ENCODE results near the gene SPDYE11. TPM values are rescaled to one million over a fixed set of nuclear protein-coding genes. Genes with fewer than 3 reads are reported as not detected.
"Not testable (repeated sequence)": the region's sequence is repeated elsewhere in the genome, so short reads cannot be mapped to it uniquely, and the experiment has no call there.

Gene SPDYE11, protein sequence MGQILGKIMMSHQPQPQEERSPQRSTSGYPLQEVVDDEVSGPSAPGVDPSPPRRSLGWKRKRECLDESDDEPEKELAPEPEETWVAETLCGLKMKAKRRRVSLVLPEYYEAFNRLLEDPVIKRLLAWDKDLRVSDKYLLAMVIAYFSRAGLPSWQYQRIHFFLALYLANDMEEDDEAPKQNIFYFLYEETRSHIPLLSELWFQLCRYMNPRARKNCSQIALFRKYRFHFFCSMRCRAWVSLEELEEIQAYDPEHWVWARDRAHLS
- total RNA-seq (2014; rRNA removed; shearing (Covaris generic)), result not detected in 2 replicates

- in situ Hi-C loops (cut with HindIII; ENCODE audit: low sequenced_read_pairs), result not testable (repeated sequence)
These were observed at the start of gene SPDYE11 for GRCh38 chr7:73057811-73058210. Gene SPDYE11 (minus strand): TSS chr7:73057911. CDS start chr7:73056111, 1,800 bp downstream.

DNA sequence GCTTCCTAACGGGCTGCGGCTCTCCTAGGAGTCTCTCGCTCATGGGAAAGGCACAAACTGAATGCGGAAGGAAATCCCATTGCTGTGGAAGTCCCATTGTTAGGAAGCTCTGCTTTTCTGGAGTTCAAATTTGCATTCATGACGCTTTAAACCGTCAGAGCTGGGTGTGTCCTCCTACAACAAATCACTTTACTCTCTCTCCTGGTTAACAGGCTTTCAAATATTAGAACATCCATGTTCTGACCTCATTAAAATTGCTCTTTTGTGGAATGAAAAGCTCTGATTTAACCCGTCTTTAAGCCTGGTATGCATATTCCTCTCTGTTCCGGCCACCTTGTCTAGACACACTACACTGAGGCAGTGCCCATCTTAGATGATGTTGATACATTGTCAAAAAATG, 28.2 kb upstream of the SPDYE11 start, which contains the start of gene SPDYE9:
TSS of gene SPDYE9 (minus strand) at position 101 of the 400 bp plus-strand sequence. CDS start 1,800 bp downstream, outside the sequence.
- DNase-seq (ENCODE audit: low spot score), result not testable (repeated sequence)

More at GRCh38 chr7:73057811-73058210, at the start of gene SPDYE11:
- DNase-seq (ENCODE audit: low spot score), result not testable (repeated sequence)

DNA sequence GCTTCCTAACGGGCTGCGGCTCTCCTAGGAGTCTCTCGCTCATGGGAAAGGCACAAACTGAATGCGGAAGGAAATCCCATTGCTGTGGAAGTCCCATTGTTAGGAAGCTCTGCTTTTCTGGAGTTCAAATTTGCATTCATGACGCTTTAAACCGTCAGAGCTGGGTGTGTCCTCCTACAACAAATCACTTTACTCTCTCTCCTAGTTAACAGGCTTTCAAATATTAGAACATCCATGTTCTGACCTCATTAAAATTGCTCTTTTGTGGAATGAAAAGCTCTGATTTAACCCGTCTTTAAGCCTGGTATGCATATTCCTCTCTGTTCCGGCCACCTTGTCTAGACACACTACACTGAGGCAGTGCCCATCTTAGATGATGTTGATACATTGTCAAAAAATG, 28.0 kb downstream of the SPDYE11 start, which contains the start of gene SPDYE8:
TSS of gene SPDYE8 (minus strand) at position 101 of the 400 bp plus-strand sequence. CDS start 1,800 bp downstream, outside the sequence.
- DNase-seq (ENCODE audit: low spot score); in situ Hi-C loops (cut with HindIII; ENCODE audit: low sequenced_read_pairs): not testable (repeated sequence)

More for the DNA sequence above, 28.2 kb upstream of the SPDYE11 start, which contains the start of gene SPDYE9:
- in situ Hi-C loops (cut with HindIII; ENCODE audit: low sequenced_read_pairs), result not testable (repeated sequence)

- peak; percentile 1 for DNase-seq (ENCODE audit: low spot score)
- in situ Hi-C loops (cut with HindIII; ENCODE audit: low sequenced_read_pairs), result not testable (repeated sequence)
These were observed 51.2 kb downstream of the SPDYE11 start for GRCh38 chr7:73006491-73006890.

DNA sequence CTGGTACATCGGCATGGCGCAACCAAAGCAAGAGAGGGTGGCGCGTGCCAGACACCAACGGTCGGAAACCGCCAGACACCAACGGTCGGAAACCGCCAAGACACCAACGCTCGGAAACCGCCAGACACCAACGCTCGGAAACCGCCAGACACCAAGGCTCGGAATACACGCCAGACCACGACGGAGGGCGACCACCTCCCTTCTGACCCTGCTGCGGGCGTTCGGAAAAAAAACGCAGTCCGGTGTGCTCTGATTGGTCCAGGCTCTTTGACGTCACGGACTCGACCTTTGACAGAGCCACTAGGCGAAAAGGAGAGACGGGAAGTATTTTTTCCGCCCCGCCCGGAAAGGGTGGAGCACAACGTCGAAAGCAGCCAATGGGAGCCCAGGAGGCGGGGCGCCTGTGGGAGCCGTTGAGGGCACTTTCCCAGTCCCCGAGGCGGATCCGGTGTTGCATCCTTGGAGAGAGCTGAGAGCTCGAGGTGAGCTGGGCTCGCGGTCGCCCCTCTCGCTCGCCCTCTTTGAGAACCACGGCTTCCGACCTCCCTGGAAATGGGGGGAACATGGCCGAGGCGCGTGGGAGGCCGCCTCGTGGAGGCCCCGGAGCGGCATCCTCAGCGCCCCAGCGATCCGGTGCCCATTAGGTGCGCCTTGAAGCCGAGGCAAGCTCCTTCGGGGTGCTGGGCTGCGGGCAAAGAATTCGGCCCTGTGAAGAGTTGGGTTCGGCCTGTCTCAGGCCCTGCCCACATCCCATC, 51.8 kb downstream of the SPDYE11 start:
- peak; percentile 78 for DNase-seq (ENCODE audit: low spot score)
- in situ Hi-C loops (cut with HindIII; ENCODE audit: low sequenced_read_pairs), result not testable (repeated sequence)

DNA sequence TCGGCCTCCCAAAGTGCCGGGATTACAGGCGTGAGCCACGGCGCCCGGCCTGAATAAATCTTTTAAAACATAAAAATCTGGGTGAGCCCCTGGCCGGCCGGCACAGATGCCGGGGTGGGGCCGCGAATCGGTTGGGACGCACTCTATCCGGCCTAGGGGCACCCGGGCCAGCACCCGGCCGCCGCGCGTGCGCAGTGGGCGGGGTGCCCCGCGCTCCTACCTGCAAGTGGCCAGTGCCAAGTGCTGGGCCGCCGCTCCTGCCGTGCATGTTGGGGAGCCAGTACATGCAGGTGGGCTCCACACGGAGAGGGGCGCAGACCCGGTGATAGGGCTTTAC, 52.4 kb downstream of the SPDYE11 start:
- DNase-seq (ENCODE audit: low spot score); in situ Hi-C loops (cut with HindIII; ENCODE audit: low sequenced_read_pairs): not testable (repeated sequence)

DNA sequence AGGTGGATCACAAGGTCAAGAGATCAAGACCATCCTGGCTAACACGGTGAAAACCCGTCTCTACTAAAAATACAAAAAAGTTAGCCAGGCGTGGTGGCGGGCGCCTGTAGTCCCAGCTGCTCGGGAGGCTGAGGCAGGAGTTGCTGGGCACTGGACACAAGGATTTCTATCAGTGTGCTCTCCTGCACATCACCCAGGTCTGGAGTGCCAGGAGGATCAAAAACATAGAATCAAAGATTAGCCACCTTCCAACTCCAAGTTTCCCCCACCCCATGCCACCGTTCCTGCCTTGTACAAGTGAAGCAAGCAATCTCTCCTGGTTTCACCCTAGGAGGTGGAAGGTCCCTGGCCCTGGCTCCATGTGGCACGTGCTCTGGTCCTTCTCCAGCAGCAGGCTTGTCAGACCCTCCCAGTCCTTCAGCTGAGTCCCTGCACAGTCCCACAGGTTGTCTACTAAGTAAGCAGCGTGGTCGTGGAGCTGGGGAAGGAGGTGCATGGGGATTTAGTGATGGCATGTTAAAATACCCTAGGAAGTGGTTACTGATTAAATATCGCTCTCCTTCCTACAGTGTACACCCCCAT, 59.7 kb downstream of the SPDYE11 start:
- DNase-seq (ENCODE audit: low spot score); in situ Hi-C loops (cut with HindIII; ENCODE audit: low sequenced_read_pairs): not testable (repeated sequence)

Other genes starting within 250 kb of the SPDYE11 start
- 0.61 and 0.80 TPM in 2 replicates for gene TYW1B, start 229.7 kb downstream of the SPDYE11 start, total RNA-seq (2014; rRNA removed; shearing (Covaris generic))
- 3.2 and 4.4 TPM in 2 replicates for gene POM121, start 132.8 kb downstream of the SPDYE11 start, total RNA-seq (2014; rRNA removed; shearing (Covaris generic))
- 4.7 TPM in 1 of 2 replicates, not detected in the other for gene TRIM74, start 88.4 kb downstream of the SPDYE11 start, total RNA-seq (2014; rRNA removed; shearing (Covaris generic))
- not detected in 2 replicates for gene SPDYE8, start 28.1 kb downstream of the SPDYE11 start, total RNA-seq (2014; rRNA removed; shearing (Covaris generic))
- gene SPDYE9, start 28.1 kb upstream of the SPDYE11 start, total RNA-seq (2014; rRNA removed; shearing (Covaris generic)), result not detected in 2 replicates